ENCODE measurements around the gene GRID2. TPM values are rescaled to one million over a fixed set of nuclear protein-coding genes. Genes with fewer than 3 reads are reported as not detected.

The GRID2 gene
- total and polyA plus RNA-seq, 2 of the 13 experiments (the other 11 are each of a cell fraction or from before 2014, with no cell fraction given) = not detected

GRCh38 chr4:92969650-92970379 is 666.0 kb downstream of the GRID2 start (continued):
- TF ChIP-seq HBP1 (CRISPR knock-in tag; IDR thresholded peaks at IDR 0.05; ENCODE audit: low read depth) (no peak), PITX1 (CRISPR knock-in tag; IDR thresholded peaks at IDR 0.05) (no peak), HNRNPUL1 (IDR thresholded peaks at IDR 0.05; ENCODE audit: low read depth, low read length) (no peak), CEBPG (CRISPR knock-in tag; IDR thresholded peaks at IDR 0.05) (peak; percentile 98), ZNF616 (CRISPR knock-in tag; IDR thresholded peaks at IDR 0.05; ENCODE audit: low read depth) (no peak), GLMP (CRISPR knock-in tag; IDR thresholded peaks at IDR 0.05; ENCODE audit: borderline replicate concordance) (no peak), ELK4 (CRISPR knock-in tag; IDR thresholded peaks at IDR 0.05; ENCODE audit: borderline replicate concordance) (no peak), HMGXB4 (CRISPR knock-in tag; IDR thresholded peaks at IDR 0.05; ENCODE audit: borderline replicate concordance in 1 of 2, low read depth in 1 of 2) (0 out of 4 replicates have a peak, but pooled peaks of 1 of the 2 experiments have one; percentile 27), ZBTB7B (CRISPR knock-in tag; IDR thresholded peaks at IDR 0.05) (no peak), ZBTB43 (CRISPR knock-in tag; conservative IDR thresholded peaks at IDR 0.05) (no peak), ZNF317 (CRISPR knock-in tag; IDR thresholded peaks at IDR 0.05) (no peak), HOXA3 (CRISPR knock-in tag; IDR thresholded peaks at IDR 0.05) (no peak), HIC2 (CRISPR knock-in tag; IDR thresholded peaks at IDR 0.05; ENCODE audit: low read depth) (no peak), ZBTB42 (CRISPR knock-in tag; IDR thresholded peaks at IDR 0.05) (no peak), ZNF367 (CRISPR knock-in tag; IDR thresholded peaks at IDR 0.05; ENCODE audit: borderline replicate concordance) (no peak), ATF6 (CRISPR knock-in tag; conservative IDR thresholded peaks at IDR 0.05) (no peak)

Data from HepG2 (cell line).